GM12878 (cell line): Measurements from ENCODE around the gene MYO1D. TPM values are rescaled to one million over a fixed set of nuclear protein-coding genes. Genes with fewer than 3 reads are reported as not detected.

Source experiments
- ATAC-seq: fragments of 200-7000 bp; cut with Tn5 transposase; 3 replicates; pipeline ENCODE4 v1.9.1; 2020; ENCODE audit warnings: mild to moderate bottlenecking, moderate library complexity
- BruUV-seq: library from RNA; stranded (reverse); fragments of 400-500 nt; replicated peaks from 2 replicates; lab custom pipeline; 2021; lab: Mats Ljungman, UMichigan
- CTCF ChIA-PET: fragments of 300-600 bp; sonication (Branson Sonifier 250); formaldehyde crosslinking; extraction: SDS; loops from one replicate; lab custom pipeline; 2021; ENCODE audit warnings: inconsistent platforms; lab: Yijun Ruan, JAX
- POLR2A ChIA-PET: fragments of 350-600 bp; formaldehyde crosslinking; extraction: SDS; loops from one replicate; lab custom pipeline; 2021; ENCODE audit warnings: inconsistent platforms; lab: Charles Lee
- RAD21 ChIA-PET: fragments of 300-600 bp; sonication (Branson Sonifier 250); formaldehyde crosslinking; loops from one replicate; lab custom pipeline; 2023; ENCODE audit warnings: antibody characterized with exemption; ENCODE audit not compliant: unreplicated experiment; lab: Charles Lee
- SMC1A ChIA-PET: fragments of 300-600 bp; sonication (Branson Sonifier 250); formaldehyde crosslinking; loops from one replicate; lab custom pipeline; 2023; ENCODE audit not compliant: unreplicated experiment, uncharacterized antibody; lab: Charles Lee
- DNase-seq: peaks from one replicate; pipeline ENCODE4 v3.0.0-alpha.2; 2011; ENCODE audit warnings: low read depth, low spot score
- FAIRE-seq: peaks from 3 replicates; lab custom pipeline; 2011; peaks lifted over from hg19 to GRCh38; lab: Jason Lieb, UNC
- H2AFZ ChIP-seq: 2 replicates; pipeline ENCODE4 v1.6.0; 2011; ENCODE audit warnings: low read depth, low read length, control low read depth; ENCODE audit not compliant: control insufficient read depth
- H3K27ac ChIP-seq: 2 replicates; pipeline ENCODE4 v1.5.1; 2011; ENCODE audit warnings: control low read depth; ENCODE audit not compliant: control insufficient read depth, insufficient read depth
- H3K27me3 ChIP-seq, 2 experiments: replicated peaks in 1 of 2; 2 replicates each; pipeline versions ENCODE4 v1.6.0 to v1.6.1; 2011; ENCODE audit warnings: low read length in 1 of 2; ENCODE audit not compliant: control insufficient read depth in 2 of 2, insufficient read depth in 2 of 2
- H3K36me3 ChIP-seq, 2 experiments: 2 replicates each; pipeline ENCODE4 v1.5.1; 2011; ENCODE audit warnings: low read length in 1 of 2; ENCODE audit not compliant: control insufficient read depth in 2 of 2, insufficient read depth in 2 of 2
- H3K4me1 ChIP-seq: 2 replicates; pipeline ENCODE4 v1.6.1; 2011; ENCODE audit warnings: mild to moderate bottlenecking, low read length, moderate library complexity, mixed read lengths; ENCODE audit not compliant: control insufficient read depth, insufficient read depth
- H3K4me2 ChIP-seq: 2 replicates; pipeline ENCODE4 v1.6.0; 2011; ENCODE audit warnings: control low read depth; ENCODE audit not compliant: control insufficient read depth, insufficient read depth
- H3K4me3 ChIP-seq: fragments of 200-600 bp; sonication (generic); 2 replicates; pipeline ENCODE4 v1.5.1; 2016
- H3K79me2 ChIP-seq: 2 replicates; pipeline ENCODE4 v1.6.0; 2011; ENCODE audit warnings: low read length; ENCODE audit not compliant: control insufficient read depth, insufficient read depth
- H3K9ac ChIP-seq: 2 replicates; pipeline ENCODE4 v1.8.0; 2011; ENCODE audit warnings: low read length, control low read depth, mixed read lengths; ENCODE audit not compliant: control insufficient read depth, insufficient read depth
- H3K9me3 ChIP-seq: replicated peaks from 3 replicates; pipeline ENCODE4 v1.5.1; 2011; ENCODE audit warnings: mild to moderate bottlenecking, low read length; ENCODE audit not compliant: control insufficient read depth, insufficient read depth
- H4K20me1 ChIP-seq: 2 replicates; pipeline ENCODE4 v1.6.0; 2011; ENCODE audit not compliant: control insufficient read depth, insufficient read depth
- BCLAF1 ChIP-seq: fragments of 450-650 bp; IDR thresholded peaks from 2 replicates; pipeline ENCODE4 v1.6.1; 2017; ENCODE audit warnings: antibody characterized with exemption, mild to moderate bottlenecking, moderate library complexity
- EZH2 ChIP-seq: IDR thresholded peaks from 2 replicates; pipeline ENCODE4 v1.6.1; 2012; ENCODE audit warnings: low read depth, mild to moderate bottlenecking, control low read depth, inconsistent platforms, low read length, borderline replicate concordance; ENCODE audit not compliant: control insufficient read depth
- GABPA ChIP-seq: IDR thresholded peaks from 2 replicates; pipeline ENCODE4 v1.6.1; 2014; ENCODE audit warnings: antibody characterized with exemption, low read depth, mild to moderate bottlenecking, inconsistent platforms
- SKIL ChIP-seq: fragments of 450-650 bp; IDR thresholded peaks from 2 replicates; pipeline ENCODE4 v1.6.1; 2017; ENCODE audit warnings: mild to moderate bottlenecking, low read depth, inconsistent platforms; ENCODE audit not compliant: poor library complexity, severe bottlenecking
- SUPT20H ChIP-seq: IDR thresholded peaks from 2 replicates; pipeline ENCODE4 v1.6.1; 2011; ENCODE audit warnings: low read depth, mild to moderate bottlenecking, low read length, moderate library complexity, borderline replicate concordance; ENCODE audit not compliant: control insufficient read depth
- WGBS: methylation state at CpG from one replicate; pipeline ENCODE4 v1.1.6; 2016; ENCODE audit warnings: low lambda C conversion rate; ENCODE audit not compliant: insufficient replicate concordance, insufficient coverage; ENCODE audit errors: missing lambda C conversion rate; 5-methylcytosine and 5-hydroxymethylcytosine counted together
- in situ Hi-C: fragments of 300-500 bp; cut with MboI; formaldehyde crosslinking; loops from 9 replicates; pipeline ENCODE4 v1.14.3; 2018; ENCODE audit warnings: mixed read lengths
- intact Hi-C: fragments of 100-400 bp; cut with micrococcal nuclease; formaldehyde crosslinking; loops from one replicate; pipeline ENCODE4 v1.14.2; 2022; ENCODE audit not compliant: unreplicated experiment
- polyA plus RNA-seq, 11 experiments: library from polyadenylated mRNA; depleted of rRNA in 4 of 11; unstranded in 6 of 11; stranded (reverse) in 5 of 11; fragments of >200 nt; fragmentation: Nextera tagmentation in 4 of 11; fragmentation: Illumina TruSeq in 1 of 11; extraction: Ambion mirVana in 4 of 11; extraction: Trizol in 1 of 11; gene quantifications; 1 replicate in 1 of 11; 2 replicates in 10 of 11; pipeline versions ENCODE4 v1.2.1 to v1.2.3, GENCODE V29; 2011 to 2016; ENCODE audit warnings: inconsistent platforms in 2 of 11, missing spikeins in 2 of 11, low read depth in 1 of 11
- total RNA-seq, 4 experiments: library from RNA; depleted of rRNA in 3 of 4; stranded (reverse); fragments of >200 nt in 3 of 4; fragmentation: Illumina TruSeq in 1 of 4; extraction: Trizol in 1 of 4; gene quantifications; 2 replicates each; pipeline versions ENCODE4 v1.2.1 to v1.2.3, GENCODE V29; 2013 to 2021
- TF ChIP-seq, protein P1 (sequence below): IDR thresholded peaks from 2 replicates; pipeline ENCODE4 v1.6.1; 2011; ENCODE audit warnings: borderline replicate concordance, low read depth, mild to moderate bottlenecking, moderate library complexity, low read length; ENCODE audit not compliant: insufficient read depth, poor library complexity, severe bottlenecking

Gene MYO1D
- total and polyA plus RNA-seq, 10 of the 15 experiments (the other 5 are each of a cell fraction or from before 2014, with no cell fraction given), result 1.8 to 37.7 (median 25.4) TPM

DNA sequence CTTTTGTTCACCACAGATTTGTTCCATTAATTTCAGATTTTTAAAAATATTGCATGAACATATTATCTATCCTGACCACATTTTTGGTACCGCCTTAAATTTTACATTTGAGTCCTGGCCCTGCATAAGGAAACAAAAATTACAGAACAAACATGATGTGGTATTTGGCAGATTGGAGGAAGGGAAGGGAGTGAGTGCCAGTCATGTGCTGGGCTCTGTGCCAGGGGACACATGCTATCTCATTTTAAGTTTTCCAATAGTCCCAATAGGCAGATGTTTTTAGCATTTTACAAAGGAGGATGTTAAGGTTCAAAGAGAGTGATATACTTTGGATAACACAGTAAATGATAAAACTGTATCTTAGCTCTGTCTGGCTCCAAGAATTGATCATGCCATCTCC lies 205.0 kb downstream of the MYO1D start:
- in situ Hi-C loops, result no loop called here
- TF ChIP-seq EZH2, result no peak
- no peak for TF ChIP-seq GABPA
- TF ChIP-seq BCLAF1, result no peak
- FAIRE-seq (no peak), ATAC-seq (no peak), DNase-seq (no peak)
- Histone ChIP-seq H2AFZ (no peak overlapping the region), H3K4me3 (no peak overlapping the region), H3K9ac (no peak overlapping the region), H3K36me3 (no peaks in the 10 kb centered on the region), H3K27ac (no peak overlapping the region), H3K4me2 (no peak overlapping the region), H3K27me3 (no peaks in the 10 kb centered on the region), H3K79me2 (no peaks in the 10 kb centered on the region), H3K4me1 (no peaks in the 10 kb centered on the region), H3K9me3 (no peaks in the 10 kb centered on the region; the same call in 2 of the 3 replicates), H4K20me1 (no peaks in the 10 kb centered on the region)
- ChIA-PET CTCF (no interaction called here), RAD21 (no interaction called here), POLR2A (no interaction called here), SMC1A (no interaction called here)
- no TSS peak for BruUV-seq
- WGBS, result 84% methylated on average over 1 of the region's 1 CpG
- intact Hi-C loops, result no loop called here

GRCh38 chr17:32664936-32665583 lies 211.9 kb downstream of the MYO1D start:
- RAD21 ChIA-PET, result no interaction called here
- intact Hi-C loops, result no loop called here
- H3K4me1 ChIP-seq, result no peaks in the 10 kb centered on the region
- TF ChIP-seq, protein P1, sequence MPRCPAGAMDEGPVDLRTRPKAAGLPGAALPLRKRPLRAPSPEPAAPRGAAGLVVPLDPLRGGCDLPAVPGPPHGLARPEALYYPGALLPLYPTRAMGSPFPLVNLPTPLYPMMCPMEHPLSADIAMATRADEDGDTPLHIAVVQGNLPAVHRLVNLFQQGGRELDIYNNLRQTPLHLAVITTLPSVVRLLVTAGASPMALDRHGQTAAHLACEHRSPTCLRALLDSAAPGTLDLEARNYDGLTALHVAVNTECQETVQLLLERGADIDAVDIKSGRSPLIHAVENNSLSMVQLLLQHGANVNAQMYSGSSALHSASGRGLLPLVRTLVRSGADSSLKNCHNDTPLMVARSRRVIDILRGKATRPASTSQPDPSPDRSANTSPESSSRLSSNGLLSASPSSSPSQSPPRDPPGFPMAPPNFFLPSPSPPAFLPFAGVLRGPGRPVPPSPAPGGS, result no peak
- TF ChIP-seq SUPT20H (no peak), SKIL (no peak)
- SMC1A ChIA-PET, result no interaction called here
- no peak for ATAC-seq
- FAIRE-seq, result no peak
- BruUV-seq, result no TSS peak
- H3K36me3 ChIP-seq, result no peaks in the 10 kb centered on the region
- WGBS, result 64% methylated on average over 9 of the region's 9 CpGs
- H2AFZ ChIP-seq, result no peak overlapping the region
- POLR2A ChIA-PET, result no interaction called here
- in situ Hi-C loops, result no loop called here
- H3K4me2 ChIP-seq, result no peak overlapping the region
- CTCF ChIA-PET, result no interaction called here
- no peaks in the 10 kb centered on the region for H3K9me3 ChIP-seq
- H3K27me3 ChIP-seq, result no peaks in the 10 kb centered on the region
- H4K20me1 ChIP-seq, result no peaks in the 10 kb centered on the region
- no peak overlapping the region for H3K9ac ChIP-seq
- no peaks in the 10 kb centered on the region for H3K79me2 ChIP-seq
- H3K4me3 ChIP-seq, result no peak overlapping the region
- H3K27ac ChIP-seq, result no peak overlapping the region
- DNase-seq, result no peak
